GM18517 (cell line): ENCODE data around the gene RTBDN.
"Not testable (repeated sequence)": the region's sequence is repeated elsewhere in the genome, so short reads cannot be mapped to it uniquely, and the experiment has no call there.

Source experiments
- ATAC-seq: cut with Tn5 transposase; IDR thresholded peaks from one replicate; pipeline ENCODE4 v1.9.1; 2021; ENCODE audit warnings: mild to moderate bottlenecking, moderate library complexity; ENCODE audit not compliant: unreplicated experiment

Gene RTBDN

DNA sequence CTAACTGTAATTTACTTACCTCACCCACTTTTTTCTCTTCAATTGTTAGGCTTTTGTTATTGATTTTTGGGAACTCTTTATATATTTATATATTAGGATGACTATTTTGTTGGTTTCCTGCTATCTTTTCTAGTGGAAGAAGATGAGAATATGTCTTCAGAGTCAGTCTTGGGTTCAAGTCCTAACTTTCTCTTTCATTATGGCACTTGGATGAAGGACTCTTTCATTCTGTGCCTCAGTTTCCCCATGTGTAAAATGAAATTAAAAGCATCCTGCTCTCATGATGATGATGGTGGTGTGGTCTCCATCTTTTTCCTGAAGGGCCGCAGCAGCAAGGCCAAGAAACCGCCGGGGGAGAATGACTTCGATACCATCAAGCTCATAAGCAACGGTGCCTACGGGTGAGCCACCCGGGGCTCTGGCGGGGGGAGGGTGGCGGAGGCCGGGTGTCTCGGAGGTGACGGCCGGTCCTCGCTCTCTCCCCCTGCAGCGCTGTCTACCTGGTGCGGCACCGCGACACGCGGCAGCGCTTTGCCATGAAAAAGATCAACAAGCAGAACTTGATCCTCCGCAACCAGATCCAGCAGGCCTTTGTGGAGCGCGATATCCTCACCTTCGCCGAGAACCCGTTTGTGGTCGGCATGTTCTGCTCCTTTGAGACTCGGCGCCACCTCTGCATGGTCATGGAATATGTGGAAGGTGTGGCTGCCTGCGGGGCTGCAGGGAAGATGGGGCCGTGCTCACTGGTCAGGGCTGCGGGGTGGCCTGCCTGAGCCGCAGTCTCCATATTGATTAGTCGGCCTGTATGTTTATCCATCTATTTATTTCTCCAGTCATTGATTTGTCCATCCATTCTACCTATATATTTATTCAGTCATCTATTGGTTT, 23.9 kb upstream of the RTBDN start:
- no peak for ATAC-seq

GRCh38 chr19:12856653-12857052, 22.3 kb upstream of the RTBDN start:
- no peak for ATAC-seq

DNA sequence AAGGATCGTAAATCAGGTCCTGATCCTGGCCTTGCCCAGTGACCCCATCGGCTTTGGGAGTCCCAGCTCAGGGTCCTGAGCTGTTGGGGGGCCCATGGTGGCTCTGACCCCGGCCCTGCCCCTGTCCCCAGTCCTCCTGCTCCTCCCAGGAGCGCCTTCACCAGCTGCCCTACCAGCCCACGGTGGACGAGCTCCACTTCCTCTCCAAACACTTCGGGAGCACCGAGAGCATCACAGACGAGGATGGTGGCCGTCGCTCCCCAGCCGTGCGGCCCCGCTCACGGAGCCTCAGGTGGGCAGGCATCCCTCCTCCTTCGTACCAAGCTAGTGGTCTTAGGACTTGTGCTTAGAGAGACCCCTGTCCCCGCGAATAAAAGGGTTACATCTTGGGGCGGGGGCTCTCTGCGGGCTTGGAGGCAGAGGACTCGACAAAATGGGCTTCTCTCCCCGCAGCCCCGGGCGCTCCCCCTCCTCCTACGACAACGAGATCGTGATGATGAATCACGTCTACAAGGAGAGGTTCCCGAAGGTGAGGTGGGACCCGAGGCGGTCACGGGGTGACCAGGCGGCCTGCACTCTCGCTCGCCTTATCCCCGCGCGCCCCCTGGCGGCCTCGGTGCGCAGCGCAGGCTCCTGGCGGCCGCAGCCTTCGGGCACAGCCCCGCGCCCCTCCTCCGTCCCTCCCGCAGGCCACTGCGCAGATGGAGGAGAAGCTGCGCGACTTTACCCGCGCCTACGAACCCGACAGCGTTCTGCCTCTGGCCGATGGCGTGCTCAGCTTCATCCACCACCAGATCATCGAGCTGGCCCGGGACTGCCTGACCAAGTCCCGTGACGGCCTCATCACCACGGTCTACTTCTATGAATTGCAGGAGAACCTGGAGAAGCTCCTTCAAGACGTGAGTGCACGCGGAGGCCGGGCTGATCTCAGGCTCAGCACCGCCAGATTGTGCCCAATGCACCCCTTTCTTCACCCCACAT, 13.1 kb upstream of the RTBDN start:
- ATAC-seq, result peak; percentile 59

- not testable (repeated sequence) for ATAC-seq
Measured at GRCh38 chr19:12846613-12847012, 12.2 kb upstream of the RTBDN start.

GRCh38 chr19:12843999-12844732, 9.8 kb upstream of the RTBDN start:
- no peak for ATAC-seq

DNA sequence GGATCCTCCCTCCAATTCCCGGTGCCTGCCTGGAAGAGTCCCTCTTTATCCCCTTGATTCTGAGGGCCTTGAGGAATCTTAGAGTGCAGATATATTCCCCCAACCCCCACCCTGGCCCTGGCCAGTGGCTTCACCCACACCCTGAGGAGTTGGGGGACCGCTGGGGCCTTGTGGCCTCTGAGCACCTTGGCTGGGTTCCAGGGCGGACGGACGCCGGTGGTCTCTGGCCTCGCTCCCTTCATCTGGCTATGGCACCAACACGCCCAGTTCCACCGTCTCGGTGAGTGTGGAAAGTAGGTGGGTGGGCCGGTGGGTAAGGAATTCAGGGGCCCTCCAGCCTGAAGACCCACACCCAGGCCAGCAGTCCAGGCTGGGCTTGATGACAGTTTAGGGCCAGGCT, 8.9 kb upstream of the RTBDN start:
- ATAC-seq, result no peak

- ATAC-seq, result no peak
Measured at GRCh38 chr19:12842511-12842910, 8.1 kb upstream of the RTBDN start.

DNA sequence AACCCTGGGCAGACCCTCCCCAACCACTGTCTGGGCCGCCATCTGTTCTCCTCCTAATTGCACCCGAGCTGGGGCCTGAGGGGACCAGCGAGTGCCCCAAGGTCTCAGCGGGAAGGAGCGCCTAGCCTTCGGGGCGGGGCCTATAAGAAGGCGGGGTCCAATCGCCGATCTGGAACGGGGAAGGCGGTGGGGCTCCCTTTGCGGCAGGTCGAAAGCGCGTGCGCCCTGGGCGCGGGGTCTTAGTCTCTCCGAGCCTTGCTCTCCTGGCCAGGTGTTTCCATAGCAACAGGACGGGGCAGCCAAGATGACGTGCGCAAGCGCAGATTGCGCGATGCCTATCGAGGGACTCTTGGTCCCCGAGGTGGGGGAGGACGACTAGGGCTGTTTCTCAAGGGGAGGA, 6.7 kb upstream of the RTBDN start:
- no peak for ATAC-seq

DNA sequence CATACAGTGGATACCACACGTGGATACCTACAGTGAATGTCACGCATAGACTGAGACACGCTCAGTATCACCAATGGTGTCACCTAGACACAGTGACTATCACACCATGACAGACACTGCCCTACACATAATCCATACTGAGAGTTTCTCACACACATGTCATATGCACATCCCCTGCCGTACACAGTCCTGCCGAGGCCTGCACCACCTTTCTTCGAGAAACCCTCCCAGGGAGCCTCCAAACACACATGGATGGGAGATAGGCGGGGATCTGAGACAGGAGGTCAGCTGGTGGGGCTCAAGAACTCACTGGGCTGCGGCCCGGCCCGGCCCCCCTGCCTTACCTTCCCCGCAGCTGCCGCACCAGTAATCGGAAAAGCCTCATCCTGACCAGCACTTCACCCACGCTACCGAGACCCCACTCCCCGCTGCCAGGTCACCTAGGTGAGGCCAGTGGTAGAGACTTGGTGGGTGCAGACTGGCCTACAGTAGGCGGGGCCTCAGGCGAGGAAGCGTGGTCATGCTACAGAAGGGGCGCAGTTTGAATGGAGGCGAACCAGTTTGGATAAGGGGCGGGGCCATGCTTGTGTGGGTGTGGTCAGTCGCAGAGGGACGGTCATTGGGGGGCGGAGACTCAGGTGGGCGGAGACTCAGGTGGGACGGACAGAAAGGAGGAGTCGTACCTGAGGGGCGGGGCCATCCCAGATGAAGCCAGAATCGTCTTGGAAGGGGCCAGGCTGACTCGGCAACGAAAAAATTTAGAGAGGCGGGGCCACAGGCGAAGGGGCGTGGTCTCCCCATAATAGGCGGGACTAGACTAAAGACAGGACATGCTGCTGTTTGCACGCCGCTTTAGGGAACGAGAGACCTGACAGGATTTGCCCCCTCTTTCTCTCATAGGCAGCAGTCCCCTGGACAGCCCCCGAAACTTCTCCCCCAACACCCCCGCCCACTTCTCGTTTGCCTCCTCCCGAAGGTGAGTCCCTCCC, 6.0 kb upstream of the RTBDN start:
- no peak for ATAC-seq

DNA sequence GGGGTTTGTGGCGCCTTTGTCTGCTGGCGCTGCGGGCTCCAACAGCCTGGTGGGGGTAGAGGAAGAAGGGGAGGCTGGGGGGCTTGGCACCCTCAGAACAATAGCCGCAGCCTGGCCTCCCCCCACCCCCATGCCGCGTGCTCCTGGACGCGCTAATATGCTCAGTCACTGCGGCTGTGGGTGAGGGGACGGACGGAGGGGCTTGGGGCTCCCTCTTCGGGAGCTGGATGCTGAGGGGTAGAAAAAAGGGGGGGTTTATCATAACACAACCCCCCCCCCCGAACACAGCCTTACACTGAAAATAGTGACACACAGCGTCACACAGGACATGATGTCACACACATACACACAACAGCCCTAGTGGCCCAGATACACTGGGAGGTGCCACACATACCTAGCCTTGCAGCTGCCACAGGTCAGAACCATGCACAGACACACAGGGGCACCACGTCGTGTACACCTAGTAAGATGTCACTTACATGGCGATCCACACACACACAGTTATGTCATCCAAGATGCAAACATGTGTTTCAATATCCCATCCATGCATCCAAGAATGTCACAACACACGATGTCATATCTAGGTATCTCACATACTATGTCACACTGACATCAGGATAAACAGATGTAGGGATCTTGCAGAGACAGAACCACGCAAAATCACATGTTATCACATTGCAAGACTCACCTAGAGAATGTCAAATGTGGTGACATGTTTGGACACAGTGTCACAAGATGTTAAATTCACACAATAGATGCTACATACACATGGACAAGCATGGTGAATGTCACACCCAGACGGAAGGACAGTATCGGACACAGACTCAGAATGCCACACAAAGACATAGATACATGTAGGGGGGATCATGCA, 4.7 kb upstream of the RTBDN start:
- ATAC-seq, result no peak

DNA sequence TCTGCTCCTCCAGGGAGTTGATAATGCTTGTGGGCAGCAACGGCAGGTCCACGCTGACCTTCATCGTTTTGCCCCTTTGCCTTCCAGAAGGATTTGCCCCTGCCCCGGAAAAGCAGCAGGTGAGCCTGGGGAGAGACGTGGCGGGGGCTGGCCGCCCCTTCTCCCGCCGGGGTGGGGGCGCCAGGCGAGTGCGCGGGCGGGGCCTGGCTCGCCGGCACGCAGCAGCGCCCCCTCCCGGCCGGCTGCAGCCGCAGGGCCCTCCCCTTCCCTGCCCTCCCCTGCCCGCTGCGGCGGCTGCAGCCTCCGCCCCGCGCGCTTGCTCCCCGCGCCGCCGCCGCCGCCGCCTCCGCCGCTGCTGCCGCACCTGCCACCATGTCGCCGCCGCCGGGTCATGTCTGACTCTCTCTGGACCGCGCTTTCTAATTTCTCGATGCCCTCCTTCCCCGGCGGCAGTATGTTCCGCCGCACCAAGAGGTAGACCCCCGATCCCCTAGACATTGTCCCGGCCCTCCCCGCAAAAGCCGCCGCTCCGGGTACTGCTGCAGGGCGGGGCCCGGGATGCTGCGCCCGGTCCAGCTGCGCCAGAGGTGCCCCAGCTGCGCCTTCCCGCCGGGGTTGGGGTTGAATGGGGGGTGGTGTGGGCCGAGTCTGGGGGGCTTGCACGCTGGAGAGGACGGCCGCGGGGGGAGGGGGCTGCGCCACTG, 4.0 kb upstream of the RTBDN start, which contains the start of gene MAST1:
Gene MAST1, plus strand, starts transcription at position 334 of the 704 bp plus-strand sequence. Its CDS starts 58 bp downstream, at position 392.
- no peak for ATAC-seq

- no peak for ATAC-seq
Measured at GRCh38 chr19:12837225-12837624, 2.8 kb upstream of the RTBDN start.

- ATAC-seq, result no peak
Measured at GRCh38 chr19:12836529-12836863, 2.1 kb upstream of the RTBDN start.

DNA sequence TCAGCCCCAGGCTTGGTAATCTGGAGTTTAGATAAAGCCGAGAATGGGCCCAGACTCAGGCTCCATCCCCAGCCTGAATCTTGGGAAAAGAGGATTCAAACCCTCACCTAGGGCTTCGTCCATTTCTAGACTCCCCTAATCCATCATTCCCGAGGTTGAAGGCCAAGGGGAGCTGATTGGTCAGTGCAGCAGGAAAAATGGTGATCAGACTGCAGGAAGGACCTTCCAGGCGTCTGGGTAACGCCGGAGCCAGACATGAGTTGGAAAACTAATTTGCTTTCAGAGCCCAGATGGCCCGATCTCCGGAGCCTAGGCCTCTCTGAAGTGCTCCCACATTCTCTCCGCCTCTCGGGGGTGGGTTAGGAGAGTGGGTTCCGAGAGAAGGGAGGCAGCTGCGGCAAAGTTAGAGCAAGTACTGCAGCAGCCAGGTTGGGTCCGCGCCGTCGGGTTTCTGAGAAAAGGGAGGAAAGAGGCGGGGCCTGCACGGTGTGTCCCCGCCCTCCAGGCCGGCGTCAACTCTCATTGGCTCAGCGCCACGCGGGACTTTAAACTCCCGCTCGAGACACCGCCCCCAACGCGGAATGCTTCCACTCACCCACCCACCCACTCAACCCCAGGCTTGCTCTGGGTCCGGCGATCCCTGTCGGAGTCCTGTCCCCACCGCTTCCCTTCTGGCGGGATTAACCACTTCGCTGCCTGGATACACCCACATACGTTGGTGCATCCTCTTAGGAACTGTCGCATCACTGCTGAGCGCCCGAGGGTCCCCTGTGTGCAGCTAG, 788 bp upstream of the RTBDN start:
- no peak for ATAC-seq

- ATAC-seq, result no peak
Measured at GRCh38 chr19:12833738-12834565, 427 bp downstream of the RTBDN start.

- no peak for ATAC-seq
Measured at GRCh38 chr19:12833418-12833737, 1.0 kb downstream of the RTBDN start.

- no peak for ATAC-seq
Measured at GRCh38 chr19:12828494-12828893, 5.9 kb downstream of the RTBDN start.
